Skin of body (tissue), 2 donors: ENCODE data around the gene AKNAD1. TPM values are rescaled to one million over a fixed set of nuclear protein-coding genes. Genes with fewer than 3 reads are reported as not detected.
"Not testable (repeated sequence)": the region's sequence is repeated elsewhere in the genome, so short reads cannot be mapped to it uniquely, and the experiment has no call there.

Source experiments
- DNase-seq: peaks from one replicate; lab custom pipeline; 2025; lab: John Stamatoyannopoulos, UW
- total RNA-seq: library from RNA; depleted of rRNA; stranded (reverse); fragments of >200 nt; gene quantifications from one replicate; pipeline ENCODE4 v1.2.3, GENCODE V29; 2014

Gene AKNAD1
- total RNA-seq = 0.20 TPM

- DNase-seq = no peak
These were observed at the start of gene AKNAD1 for GRCh38 chr1:108856994-108857393. Gene AKNAD1 (minus strand): TSS chr1:108857094. CDS start chr1:108852664, 4,430 bp downstream.

- DNase-seq = no peak
These were observed 44.2 kb upstream of the AKNAD1 start for GRCh38 chr1:108901106-108901505.

GRCh38 chr1:108897865-108898720 lies 41.2 kb upstream of the AKNAD1 start:
- DNase-seq = peak; percentile 70

GRCh38 chr1:108896146-108897145 lies 39.6 kb upstream of the AKNAD1 start:
- peak; percentile 9 for DNase-seq

- DNase-seq = no peak
These were observed 36.2 kb upstream of the AKNAD1 start for GRCh38 chr1:108893141-108893530.

- no peak for DNase-seq
These were observed 35.7 kb upstream of the AKNAD1 start for GRCh38 chr1:108892356-108893140.

GRCh38 chr1:108889706-108890384 lies 33.0 kb upstream of the AKNAD1 start:
- DNase-seq = no peak

- DNase-seq = not testable (repeated sequence)
These were observed 32.2 kb upstream of the AKNAD1 start for GRCh38 chr1:108889006-108889645.

- DNase-seq = no peak
These were observed 29.4 kb upstream of the AKNAD1 start for GRCh38 chr1:108886292-108886691.

- DNase-seq = no peak
These were observed 28.1 kb upstream of the AKNAD1 start for GRCh38 chr1:108884968-108885367.

GRCh38 chr1:108882837-108883236 lies 25.9 kb upstream of the AKNAD1 start:
- no peak for DNase-seq

- no peak for DNase-seq
These were observed 24.5 kb upstream of the AKNAD1 start for GRCh38 chr1:108881369-108881768.

- DNase-seq = no peak
These were observed 24.0 kb upstream of the AKNAD1 start for GRCh38 chr1:108880850-108881249.

- DNase-seq = peak; percentile 31
These were observed 21.8 kb upstream of the AKNAD1 start for GRCh38 chr1:108878678-108879077.

- DNase-seq = no peak
These were observed 21.2 kb upstream of the AKNAD1 start for GRCh38 chr1:108878160-108878469.

GRCh38 chr1:108877348-108878159 lies 20.7 kb upstream of the AKNAD1 start:
- no peak for DNase-seq

- DNase-seq = no peak
These were observed 14.3 kb upstream of the AKNAD1 start for GRCh38 chr1:108871050-108871724.

GRCh38 chr1:108865316-108865910 lies 8.5 kb upstream of the AKNAD1 start:
- DNase-seq = peak; percentile 4
